HG03354 (cell line): ENCODE measurements around the gene FAM72C.
"Not testable (repeated sequence)": the region's sequence is repeated elsewhere in the genome, so short reads cannot be mapped to it uniquely, and the experiment has no call there.

ENCODE experiments used
- ATAC-seq: cut with Tn5 transposase; IDR thresholded peaks from one replicate; pipeline ENCODE4 v1.9.1; 2021; ENCODE audit warnings: mild to moderate bottlenecking; ENCODE audit not compliant: unreplicated experiment, poor library complexity, severe bottlenecking

The FAM72C gene

GRCh38 chr1:143971924-143972700 lies at the start of gene FAM72C:
FAM72C (minus strand) TSS chr1:143971986; CDS start chr1:143971141, 845 bp downstream.
- peak; percentile 87 for ATAC-seq

- peak; percentile 62 for ATAC-seq
These were observed 48.4 kb upstream of the FAM72C start for GRCh38 chr1:144020001-144020738.

GRCh38 chr1:144019101-144019500 lies 47.3 kb upstream of the FAM72C start:
- ATAC-seq: not testable (repeated sequence)

- ATAC-seq: not testable (repeated sequence)
These were observed 43.6 kb upstream of the FAM72C start for GRCh38 chr1:144015180-144015966.

GRCh38 chr1:144014528-144014927 lies 42.7 kb upstream of the FAM72C start:
- not testable (repeated sequence) for ATAC-seq

GRCh38 chr1:144014121-144014520 lies 42.3 kb upstream of the FAM72C start:
- not testable (repeated sequence) for ATAC-seq

GRCh38 chr1:144012168-144012733 lies 40.5 kb upstream of the FAM72C start:
- ATAC-seq: peak; percentile 98

- ATAC-seq: peak; percentile 62
These were observed 37.6 kb upstream of the FAM72C start for GRCh38 chr1:144009410-144009809.

- ATAC-seq: not testable (repeated sequence)
These were observed 32.5 kb upstream of the FAM72C start for GRCh38 chr1:144004259-144004658.

GRCh38 chr1:144003306-144004029 lies 31.7 kb upstream of the FAM72C start:
- ATAC-seq: not testable (repeated sequence)

- peak; percentile 72 for ATAC-seq
These were observed 30.5 kb upstream of the FAM72C start for GRCh38 chr1:144002141-144002881.

GRCh38 chr1:144001077-144001476 lies 29.3 kb upstream of the FAM72C start:
- not testable (repeated sequence) for ATAC-seq

- ATAC-seq: not testable (repeated sequence)
These were observed 24.2 kb upstream of the FAM72C start for GRCh38 chr1:143996020-143996419.

- not testable (repeated sequence) for ATAC-seq
These were observed 21.6 kb upstream of the FAM72C start for GRCh38 chr1:143993301-143993907.

- ATAC-seq: not testable (repeated sequence)
These were observed 18.9 kb upstream of the FAM72C start for GRCh38 chr1:143990699-143991098.

- not testable (repeated sequence) for ATAC-seq
These were observed 17.9 kb upstream of the FAM72C start for GRCh38 chr1:143989719-143990118.

- not testable (repeated sequence) for ATAC-seq
These were observed 17.6 kb upstream of the FAM72C start for GRCh38 chr1:143989427-143989712.
